ENCODE measurements around the gene STXBP1.

Gene STXBP1

GRCh38 chr9:127694890-127695720, 83.0 kb downstream of the STXBP1 start:
- H3K9ac ChIP-seq (ENCODE audit: insufficient read length), result peak overlapping the region; percentile 17
- no peak for TF ChIP-seq POLR2AphosphoS5 (IDR thresholded peaks at IDR 0.05; ENCODE audit: borderline replicate concordance, low read depth, low read length)
- no peak for TF ChIP-seq EZH2 (IDR thresholded peaks at IDR 0.05)
- no peak for TF ChIP-seq FOXP2 (optimal IDR thresholded peaks at IDR 0.05; ENCODE audit: control extremely low read depth, extremely low read length, insufficient read depth)
- DNase-seq (ENCODE audit: low read depth, low spot score), result no peak
- H3K27ac ChIP-seq, result no peak overlapping the region
- peak overlapping the region; percentile 28; the same call in 1 of the 2 replicates for H3K4me3 ChIP-seq
- no peaks in the 10 kb centered on the region for H3K36me3 ChIP-seq (ENCODE audit: insufficient read depth, low read length)
- H3K9me3 ChIP-seq (ENCODE audit: low read depth, low read length), result no peaks in the 10 kb centered on the region

GRCh38 chr9:127697575-127697974, 85.5 kb downstream of the STXBP1 start:
- Histone ChIP-seq H3K9ac (ENCODE audit: insufficient read length) (no peak overlapping the region), H3K27ac (no peak overlapping the region), H3K36me3 (ENCODE audit: insufficient read depth, low read length) (no peaks in the 10 kb centered on the region), H3K4me3 (no peak overlapping the region), H3K9me3 (ENCODE audit: low read depth, low read length) (no peaks in the 10 kb centered on the region)
- TF ChIP-seq FOXP2 (optimal IDR thresholded peaks at IDR 0.05; ENCODE audit: control extremely low read depth, extremely low read length, insufficient read depth), result no peak
- TF ChIP-seq POLR2AphosphoS5 (IDR thresholded peaks at IDR 0.05; ENCODE audit: borderline replicate concordance, low read depth, low read length), result no peak
- no peak for TF ChIP-seq EZH2 (IDR thresholded peaks at IDR 0.05)
- no peak for DNase-seq (ENCODE audit: low read depth, low spot score)

GRCh38 chr9:127698386-127698785, 86.3 kb downstream of the STXBP1 start:
- DNase-seq (ENCODE audit: low read depth, low spot score), result no peak
- TF ChIP-seq EZH2 (IDR thresholded peaks at IDR 0.05) (no peak), POLR2AphosphoS5 (IDR thresholded peaks at IDR 0.05; ENCODE audit: borderline replicate concordance, low read depth, low read length) (no peak), FOXP2 (optimal IDR thresholded peaks at IDR 0.05; ENCODE audit: control extremely low read depth, extremely low read length, insufficient read depth) (no peak)
- Histone ChIP-seq H3K36me3 (ENCODE audit: insufficient read depth, low read length) (no peaks in the 10 kb centered on the region), H3K9ac (ENCODE audit: insufficient read length) (no peak overlapping the region), H3K9me3 (ENCODE audit: low read depth, low read length) (no peaks in the 10 kb centered on the region), H3K4me3 (no peak overlapping the region), H3K27ac (no peak overlapping the region)

- no peak for DNase-seq (ENCODE audit: low read depth, low spot score)
These were observed 87.1 kb downstream of the STXBP1 start for GRCh38 chr9:127698985-127699670.

GRCh38 chr9:127700140-127700539, 88.1 kb downstream of the STXBP1 start:
- no peak for DNase-seq (ENCODE audit: low read depth, low spot score)
- Histone ChIP-seq H3K36me3 (ENCODE audit: insufficient read depth, low read length) (no peaks in the 10 kb centered on the region), H3K9ac (ENCODE audit: insufficient read length) (no peak overlapping the region), H3K4me3 (no peak overlapping the region), H3K27ac (no peak overlapping the region), H3K9me3 (ENCODE audit: low read depth, low read length) (no peaks in the 10 kb centered on the region)
- TF ChIP-seq EZH2 (IDR thresholded peaks at IDR 0.05), result no peak
- no peak for TF ChIP-seq FOXP2 (optimal IDR thresholded peaks at IDR 0.05; ENCODE audit: control extremely low read depth, extremely low read length, insufficient read depth)
- TF ChIP-seq POLR2AphosphoS5 (IDR thresholded peaks at IDR 0.05; ENCODE audit: borderline replicate concordance, low read depth, low read length), result no peak

More at GRCh38 chr9:127698985-127699670, 87.1 kb downstream of the STXBP1 start:
- Histone ChIP-seq H3K36me3 (ENCODE audit: insufficient read depth, low read length) (no peaks in the 10 kb centered on the region), H3K27ac (no peak overlapping the region), H3K4me3 (no peak overlapping the region), H3K9ac (ENCODE audit: insufficient read length) (no peak overlapping the region), H3K9me3 (ENCODE audit: low read depth, low read length) (no peaks in the 10 kb centered on the region)
- no peak for TF ChIP-seq FOXP2 (optimal IDR thresholded peaks at IDR 0.05; ENCODE audit: control extremely low read depth, extremely low read length, insufficient read depth)
- no peak for TF ChIP-seq POLR2AphosphoS5 (IDR thresholded peaks at IDR 0.05; ENCODE audit: borderline replicate concordance, low read depth, low read length)
- TF ChIP-seq EZH2 (IDR thresholded peaks at IDR 0.05), result no peak

GRCh38 chr9:127700594-127701255, 88.6 kb downstream of the STXBP1 start:
- Histone ChIP-seq H3K9ac (ENCODE audit: insufficient read length) (no peak overlapping the region), H3K36me3 (ENCODE audit: insufficient read depth, low read length) (no peaks in the 10 kb centered on the region), H3K9me3 (ENCODE audit: low read depth, low read length) (no peaks in the 10 kb centered on the region), H3K4me3 (no peak overlapping the region), H3K27ac (no peak overlapping the region)
- TF ChIP-seq FOXP2 (optimal IDR thresholded peaks at IDR 0.05; ENCODE audit: control extremely low read depth, extremely low read length, insufficient read depth) (no peak), EZH2 (IDR thresholded peaks at IDR 0.05) (no peak), POLR2AphosphoS5 (IDR thresholded peaks at IDR 0.05; ENCODE audit: borderline replicate concordance, low read depth, low read length) (no peak)
- no peak for DNase-seq (ENCODE audit: low read depth, low spot score)

GRCh38 chr9:127703289-127703946, 91.3 kb downstream of the STXBP1 start:
- no peak for DNase-seq (ENCODE audit: low read depth, low spot score)
- Histone ChIP-seq H3K9me3 (ENCODE audit: low read depth, low read length) (no peaks in the 10 kb centered on the region), H3K9ac (ENCODE audit: insufficient read length) (no peak overlapping the region), H3K4me3 (no peak overlapping the region), H3K36me3 (ENCODE audit: insufficient read depth, low read length) (no peaks in the 10 kb centered on the region), H3K27ac (no peak overlapping the region)
- no peak for TF ChIP-seq FOXP2 (optimal IDR thresholded peaks at IDR 0.05; ENCODE audit: control extremely low read depth, extremely low read length, insufficient read depth)
- TF ChIP-seq POLR2AphosphoS5 (IDR thresholded peaks at IDR 0.05; ENCODE audit: borderline replicate concordance, low read depth, low read length), result no peak
